SW480 (cell line): ENCODE measurements around the gene TSFM.

Source experiments
- DNase-seq: peaks from one replicate; pipeline ENCODE4 v3.0.0-alpha.2; 2016; ENCODE audit warnings: low spot score

The TSFM gene

DNA sequence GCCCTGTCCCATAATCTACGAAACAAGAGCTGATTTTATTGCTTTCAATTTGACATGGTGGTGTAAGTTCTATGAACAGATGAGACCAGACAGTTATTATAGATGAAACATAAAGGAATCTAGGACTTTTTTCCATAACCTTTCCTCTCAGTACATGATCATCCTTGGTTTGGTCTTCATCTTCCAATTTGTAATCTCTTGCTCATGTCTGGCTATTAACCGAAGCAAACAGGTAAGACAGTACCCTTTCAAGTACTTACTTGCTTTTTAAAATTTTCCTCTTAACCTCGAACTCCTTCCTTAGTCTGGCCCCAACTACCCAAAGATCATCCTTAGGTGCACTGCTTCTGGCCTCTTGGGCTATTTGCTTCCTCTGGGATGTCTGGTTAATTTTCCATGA lies 36.6 kb upstream of the TSFM start:
- DNase-seq: no peak

- no peak for DNase-seq
Measured at GRCh38 chr12:57749061-57749460, 33.5 kb upstream of the TSFM start.

DNA sequence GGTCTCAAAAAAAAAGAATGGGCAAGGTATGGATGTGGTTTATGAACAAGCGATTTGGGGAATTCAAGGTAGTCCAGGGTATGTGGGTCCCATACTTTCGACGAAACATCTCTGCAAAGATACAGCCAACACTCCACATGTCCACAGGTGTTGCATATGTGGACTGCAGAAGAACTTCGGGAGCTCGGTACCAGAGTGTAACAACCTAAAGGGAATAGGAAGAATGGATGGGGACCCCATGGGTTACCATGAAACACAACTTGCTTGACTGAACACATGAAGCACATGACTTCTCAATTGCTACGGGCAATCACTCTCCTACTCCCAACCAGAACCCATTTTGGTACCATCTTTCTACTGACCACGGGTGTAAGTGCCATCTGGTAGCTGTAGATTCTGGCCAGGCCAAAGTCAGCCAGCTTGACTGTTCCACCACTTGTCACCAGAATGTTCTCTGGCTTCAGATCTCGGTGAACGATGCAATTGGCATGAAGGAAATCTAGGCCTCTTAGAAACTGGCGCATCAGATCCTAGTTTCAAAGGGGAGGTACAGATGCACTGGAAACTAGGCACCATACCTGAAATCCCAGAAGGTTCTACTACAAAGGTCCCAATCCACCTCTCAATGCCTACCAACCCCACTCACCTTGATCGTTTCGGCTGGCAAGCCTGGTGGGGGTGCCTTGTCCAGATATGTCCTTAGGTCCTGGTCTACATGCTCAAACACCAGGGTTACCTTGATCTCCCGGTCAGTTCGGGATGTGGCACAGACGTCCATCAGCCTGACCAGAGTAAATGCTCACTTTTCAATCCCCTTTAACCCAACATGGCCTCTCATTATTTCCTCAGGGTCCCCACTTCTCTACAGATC lies 31.8 kb upstream of the TSFM start:
- no peak for DNase-seq

DNA sequence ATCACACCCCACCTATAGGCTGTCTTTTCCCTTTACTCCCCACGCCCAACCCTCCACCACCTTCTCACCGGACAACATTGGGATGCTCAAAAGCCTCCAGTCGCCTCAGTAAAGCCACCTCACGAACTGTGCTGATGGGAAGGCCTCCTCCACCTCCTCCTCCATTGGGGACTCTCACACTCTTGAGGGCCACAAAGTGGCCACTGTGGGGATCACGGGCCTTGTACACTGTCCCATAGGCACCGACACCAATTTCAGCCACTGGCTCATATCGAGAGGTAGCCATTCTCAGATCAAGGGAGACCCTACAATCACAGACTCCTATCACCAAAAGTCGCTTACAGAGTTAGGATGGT lies 31.2 kb upstream of the TSFM start:
- no peak for DNase-seq

DNA sequence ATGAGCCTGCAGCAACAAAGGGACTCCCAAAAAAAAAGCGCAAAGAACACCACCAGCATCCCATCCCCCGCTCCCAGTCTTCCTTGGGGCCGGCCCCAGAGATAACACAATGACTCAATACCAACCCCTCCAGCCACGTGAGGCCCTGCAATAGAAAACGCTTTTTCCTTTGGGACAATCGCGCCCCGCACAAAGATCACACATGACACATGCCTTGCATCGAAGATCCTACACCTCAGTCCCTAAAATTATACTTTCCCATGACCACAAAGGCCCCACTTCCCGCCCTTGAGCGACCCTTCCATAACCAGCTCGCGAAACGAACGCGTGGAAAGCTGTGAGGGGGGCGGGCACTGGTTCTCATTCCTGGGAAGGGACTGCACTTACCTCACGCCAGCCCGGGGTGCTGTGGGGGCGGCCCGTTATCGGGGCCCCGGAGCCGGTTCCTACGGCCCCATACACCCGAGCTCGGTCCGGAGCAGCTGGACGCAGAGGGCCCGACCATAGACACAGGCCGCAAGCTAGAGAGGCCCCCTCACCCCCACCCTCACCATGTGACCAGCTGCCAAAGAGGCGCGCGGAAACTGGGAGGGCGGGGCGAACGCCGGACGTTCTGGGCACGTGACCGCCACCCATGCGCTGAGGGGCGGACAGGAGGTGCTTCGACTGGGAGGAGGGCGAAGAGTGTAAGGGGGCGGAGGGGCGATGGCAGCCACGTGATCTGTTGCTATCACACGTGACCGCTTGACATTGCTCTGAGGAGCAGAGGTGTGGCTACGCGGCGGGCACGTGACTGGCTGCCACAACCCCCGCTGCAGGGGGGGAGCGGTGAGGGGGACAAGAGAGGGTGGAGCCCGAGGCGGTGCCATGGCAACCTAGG lies 30.6 kb upstream of the TSFM start, which contains the start of gene CDK4:
Gene CDK4 (minus strand): TSS at position 523 of the 880 bp plus-strand sequence. CDS start 593 bp downstream, outside the sequence.
- peak; percentile 99 for DNase-seq

- DNase-seq: no peak
Measured at GRCh38 chr12:57752668-57753000, 30.0 kb upstream of the TSFM start.

DNA sequence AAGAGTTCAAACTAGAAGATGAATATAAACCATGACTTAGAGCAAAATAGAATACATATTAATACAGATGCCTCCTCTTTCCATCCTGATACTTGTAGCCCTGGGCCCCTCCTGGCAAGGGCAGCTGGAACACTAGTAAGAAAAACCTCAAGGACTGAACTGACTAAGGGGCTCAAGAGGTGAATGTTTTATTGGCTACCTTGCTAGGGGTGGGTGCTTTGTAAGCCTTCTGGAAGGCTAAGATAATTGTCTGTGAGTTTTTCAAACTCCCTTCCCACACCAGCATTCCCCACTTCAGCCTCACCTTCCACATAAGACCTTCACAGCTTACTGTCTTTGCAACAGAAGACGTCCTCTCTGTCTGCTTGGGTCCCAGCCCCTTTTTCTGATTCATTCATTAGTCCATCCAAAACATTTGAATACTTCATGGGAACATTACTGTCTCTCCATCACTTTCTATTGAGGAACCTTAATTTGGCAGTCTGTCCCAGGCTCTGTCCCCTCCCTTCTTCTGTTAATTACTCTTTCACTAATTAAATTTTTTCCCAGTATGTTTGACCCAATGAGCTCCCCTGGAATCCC lies 28.7 kb upstream of the TSFM start:
- no peak for DNase-seq

DNA sequence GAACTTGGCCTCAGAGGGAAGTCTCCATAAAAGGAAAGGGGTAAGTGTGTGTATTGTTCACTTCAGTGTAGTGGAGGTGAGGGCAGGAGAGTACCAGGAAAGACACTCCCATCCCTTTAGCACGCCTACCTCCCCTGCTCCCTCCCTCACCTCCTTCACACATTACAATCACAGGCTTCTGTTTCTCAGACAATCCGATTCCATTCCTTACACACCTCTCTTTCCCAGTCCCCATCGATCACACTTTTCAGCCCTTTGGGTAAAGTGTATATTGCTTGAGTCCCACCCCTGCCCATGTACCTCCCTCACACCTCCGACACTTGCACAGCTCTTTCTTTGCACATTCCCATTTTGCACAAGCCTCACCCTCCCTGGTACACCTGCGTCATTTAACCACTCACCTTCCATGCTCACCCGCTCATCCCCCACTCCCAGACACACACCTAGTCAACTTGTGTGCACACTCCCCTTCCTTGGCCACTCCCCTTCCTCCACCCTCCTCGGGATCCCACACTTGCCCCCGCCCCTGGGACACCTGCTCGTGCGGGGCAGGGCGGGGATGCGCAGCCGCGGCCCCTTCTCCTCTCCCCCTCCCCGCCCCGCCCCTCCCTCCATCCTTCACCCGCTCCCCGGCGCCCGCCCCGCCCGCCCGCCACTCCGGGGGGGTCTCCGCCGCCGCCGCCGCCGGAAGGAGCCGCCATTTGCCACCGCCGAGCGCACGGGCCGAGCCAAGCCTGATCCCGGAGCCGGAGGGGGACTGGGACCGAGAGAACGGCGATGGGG lies 28.0 kb upstream of the TSFM start, which contains the start of gene MARCHF9:
Gene MARCHF9 (plus strand): TSS at position 693 of the 783 bp plus-strand sequence. CDS start 426 bp downstream, outside the sequence.
- peak; percentile 83 for DNase-seq

- no peak for DNase-seq
Measured at GRCh38 chr12:57755194-57755453, 27.5 kb upstream of the TSFM start.

GRCh38 chr12:57755454-57756372 lies 26.9 kb upstream of the TSFM start:
- DNase-seq: no peak

DNA sequence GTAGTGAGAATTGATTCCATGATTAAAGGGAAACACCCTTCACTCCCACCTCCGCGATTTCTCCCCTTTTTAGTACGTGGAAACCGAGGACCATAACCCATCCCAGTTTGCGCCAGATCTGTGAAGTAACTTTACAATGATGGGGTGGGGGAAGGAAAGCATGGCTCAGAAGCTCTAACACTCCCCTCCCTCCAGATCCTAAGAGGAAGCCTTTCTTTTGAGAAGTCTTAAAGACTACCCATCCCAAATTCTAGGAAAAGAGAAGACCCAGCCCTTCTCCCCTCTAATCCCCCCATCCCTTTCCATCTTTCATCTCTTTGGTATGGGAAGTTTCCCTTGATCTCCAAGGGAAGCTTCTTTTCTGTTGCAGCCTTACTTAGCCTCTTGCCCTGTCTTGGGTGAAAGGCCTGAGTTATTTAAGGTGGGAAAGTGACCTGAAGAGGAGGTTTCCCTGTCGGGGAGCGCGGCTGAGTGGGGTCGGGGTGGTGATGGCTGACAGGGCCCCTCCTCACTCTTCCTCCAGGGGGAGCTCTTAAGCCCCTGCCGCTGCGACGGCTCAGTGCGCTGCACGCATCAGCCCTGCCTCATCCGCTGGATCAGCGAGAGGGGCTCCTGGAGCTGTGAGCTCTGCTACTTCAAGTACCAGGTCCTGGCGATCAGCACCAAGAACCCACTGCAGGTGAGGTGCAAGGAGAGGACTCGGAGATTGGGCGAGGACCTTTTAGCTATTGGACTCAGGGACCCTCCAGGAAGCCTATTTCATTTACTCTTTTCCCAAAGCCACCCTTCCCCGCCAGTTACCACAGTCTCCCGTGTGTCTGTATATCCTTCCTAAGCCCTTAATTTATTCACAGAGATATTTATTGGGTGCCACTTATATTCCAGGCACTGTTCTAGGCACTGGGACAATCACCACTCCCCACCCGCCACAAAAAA lies 25.9 kb upstream of the TSFM start:
- DNase-seq: no peak

- no peak for DNase-seq
Measured at GRCh38 chr12:57757771-57758170, 24.8 kb upstream of the TSFM start.

GRCh38 chr12:57758552-57759359 lies 23.8 kb upstream of the TSFM start:
- DNase-seq: no peak

DNA sequence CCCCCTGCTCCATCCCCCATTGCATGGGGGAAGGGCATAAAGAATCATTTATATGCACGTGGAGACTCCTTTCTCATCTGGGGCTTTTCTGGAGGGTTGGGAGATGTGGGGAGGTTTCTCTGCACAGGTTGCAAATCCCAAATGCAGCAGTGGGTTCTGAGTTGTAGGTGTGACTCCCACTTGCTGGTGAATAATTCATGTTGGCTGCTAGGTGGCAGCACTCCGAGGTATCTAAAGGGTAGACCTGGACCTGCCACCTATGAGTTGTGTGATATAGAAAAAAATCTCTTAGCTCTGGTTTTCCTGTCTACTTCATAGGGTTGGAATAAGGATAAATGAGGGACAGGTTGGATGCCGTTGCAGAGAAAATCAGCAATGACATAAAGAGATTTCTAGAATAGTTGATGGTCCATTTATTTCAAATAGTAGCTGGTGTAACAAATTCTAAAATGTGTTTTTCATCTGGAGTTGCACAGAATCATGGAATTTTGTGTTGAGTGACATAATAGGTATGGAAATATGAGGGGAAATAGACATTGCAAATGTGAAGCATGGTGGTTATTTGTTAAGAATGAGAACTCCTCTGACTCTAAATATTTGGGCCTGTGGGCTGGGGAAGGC lies 23.1 kb upstream of the TSFM start:
- peak; percentile 66 for DNase-seq

DNA sequence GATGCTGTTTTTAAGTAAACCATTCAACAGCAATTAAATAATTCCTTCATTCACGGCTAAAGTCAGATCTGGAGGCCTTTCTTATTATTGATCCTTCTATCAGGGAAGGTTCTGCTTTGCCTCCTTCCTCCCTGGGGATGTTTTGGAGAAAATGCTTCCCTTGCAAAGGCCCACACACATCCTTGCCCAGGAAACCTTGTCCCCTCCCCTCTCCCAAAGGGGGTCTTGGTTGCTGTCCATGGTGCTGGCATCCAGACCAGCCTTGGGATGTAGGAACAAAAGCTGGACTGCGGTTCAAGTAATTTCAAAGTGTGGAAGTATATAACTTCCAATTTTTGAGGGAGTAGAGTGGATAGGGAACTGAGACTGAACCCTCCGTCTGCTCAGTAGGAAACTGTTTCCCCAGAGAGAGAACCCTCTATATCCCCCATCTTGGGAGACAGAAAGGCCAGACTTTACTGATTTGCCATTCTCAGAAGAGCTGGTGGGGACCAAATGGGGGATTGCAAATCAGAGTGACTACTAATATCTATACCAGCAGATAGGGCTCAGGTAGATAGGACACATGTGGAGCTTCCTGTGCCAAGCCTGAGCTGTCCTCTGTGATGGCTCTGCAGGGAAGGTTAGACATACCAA lies 22.1 kb upstream of the TSFM start:
- DNase-seq: no peak

GRCh38 chr12:57761391-57761998 lies 21.1 kb upstream of the TSFM start:
- DNase-seq: no peak

GRCh38 chr12:57762463-57762862 lies 20.1 kb upstream of the TSFM start:
- DNase-seq: no peak
